Activated CD8-positive, alpha-beta memory T cell treated with anti-CD3 and anti-CD28 coated beads, Interleukin-2, amount 50 U/mL, for 48 hours (primary cell): ENCODE measurements around the gene SH3GL1.

Experiments
- DNase-seq: peaks from one replicate; pipeline ENCODE4 v3.0.0-alpha.2; 2020

SH3GL1 gene

GRCh38 chr19:4375164-4376027 lies 25.0 kb downstream of the SH3GL1 start:
- no peak for DNase-seq

GRCh38 chr19:4374498-4375163 lies 25.7 kb downstream of the SH3GL1 start:
- DNase-seq: no peak

GRCh38 chr19:4373601-4374497 lies 26.5 kb downstream of the SH3GL1 start:
- DNase-seq: no peak

GRCh38 chr19:4373013-4373367 lies 27.4 kb downstream of the SH3GL1 start:
- DNase-seq: no peak

GRCh38 chr19:4372165-4373012 lies 28.0 kb downstream of the SH3GL1 start:
- no peak for DNase-seq

- DNase-seq: no peak
Observed at GRCh38 chr19:4371247-4372164, 28.8 kb downstream of the SH3GL1 start.

- DNase-seq: no peak
Observed at GRCh38 chr19:4370418-4371041, 29.8 kb downstream of the SH3GL1 start.

GRCh38 chr19:4369888-4370260 lies 30.5 kb downstream of the SH3GL1 start:
- peak; percentile 88 for DNase-seq

- peak; percentile 82 for DNase-seq
Observed at GRCh38 chr19:4369109-4369887, 31.0 kb downstream of the SH3GL1 start.

- no peak for DNase-seq
Observed at GRCh38 chr19:4368128-4368820, 32.1 kb downstream of the SH3GL1 start.

GRCh38 chr19:4367781-4368127 lies 32.6 kb downstream of the SH3GL1 start:
- no peak for DNase-seq

- DNase-seq: no peak
Observed at GRCh38 chr19:4367336-4367723, 33.0 kb downstream of the SH3GL1 start.

GRCh38 chr19:4366666-4367335 lies 33.5 kb downstream of the SH3GL1 start:
- DNase-seq: no peak

- DNase-seq: no peak
Observed at GRCh38 chr19:4365791-4366665, 34.3 kb downstream of the SH3GL1 start.

GRCh38 chr19:4365341-4365740 lies 35.0 kb downstream of the SH3GL1 start:
- no peak for DNase-seq

- no peak for DNase-seq
Observed at GRCh38 chr19:4363571-4364304, 36.6 kb downstream of the SH3GL1 start.
